M059J (cell line): ENCODE measurements around the gene MPC1. TPM values are rescaled to one million over a fixed set of nuclear protein-coding genes. Genes with fewer than 3 reads are reported as not detected.
"Not testable (repeated sequence)": the region's sequence is repeated elsewhere in the genome, so short reads cannot be mapped to it uniquely, and the experiment has no call there.

Experiments used
- DNase-seq: peaks from one replicate; pipeline ENCODE4 v3.0.0-alpha.2; 2012; ENCODE audit warnings: low read depth
- total RNA-seq: library from RNA; depleted of rRNA; stranded (reverse); fragments of >200 nt; shearing (Covaris generic); gene quantifications from 2 replicates; pipeline ENCODE4 v1.2.3, GENCODE V29; 2014

The MPC1 gene
- total RNA-seq, 1 experiment from 2014 or later: 42.3 TPM

GRCh38 chr6:166345672-166346071, 37.1 kb downstream of the MPC1 start:
- DNase-seq: not testable (repeated sequence)

GRCh38 chr6:166344921-166345320, 37.8 kb downstream of the MPC1 start:
- DNase-seq: not testable (repeated sequence)

- no peak for DNase-seq
These were observed 38.5 kb downstream of the MPC1 start for GRCh38 chr6:166344240-166344639.

DNA sequence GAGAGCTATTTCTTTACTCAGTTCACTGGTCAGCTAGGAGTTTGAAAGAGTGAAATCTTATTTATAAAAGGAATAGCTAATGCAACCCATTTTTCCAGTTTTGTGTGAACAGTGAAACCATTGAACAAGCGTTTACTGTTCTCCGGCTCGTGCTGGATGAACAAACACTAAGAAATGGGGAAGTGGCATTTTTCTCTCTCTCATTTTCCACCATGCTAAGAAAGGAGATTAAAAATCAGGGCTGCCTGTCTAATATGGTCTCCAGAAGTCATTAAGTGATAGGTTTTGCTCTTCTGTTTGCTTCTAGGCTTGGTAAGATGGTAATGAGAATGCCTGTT, 39.6 kb downstream of the MPC1 start:
- no peak for DNase-seq

GRCh38 chr6:166342349-166343149, 40.2 kb downstream of the MPC1 start, which contains the start of gene SFT2D1:
Gene SFT2D1, minus strand, starts transcription at chr6:166342545. Its CDS starts 64 bp downstream, at chr6:166342481.
- peak; percentile 81 for DNase-seq

- DNase-seq: peak; percentile 22
These were observed 40.8 kb downstream of the MPC1 start for GRCh38 chr6:166341977-166342348.

GRCh38 chr6:166341464-166341863, 41.3 kb downstream of the MPC1 start:
- no peak for DNase-seq

GRCh38 chr6:166338854-166339253, 43.9 kb downstream of the MPC1 start:
- no peak for DNase-seq

DNA sequence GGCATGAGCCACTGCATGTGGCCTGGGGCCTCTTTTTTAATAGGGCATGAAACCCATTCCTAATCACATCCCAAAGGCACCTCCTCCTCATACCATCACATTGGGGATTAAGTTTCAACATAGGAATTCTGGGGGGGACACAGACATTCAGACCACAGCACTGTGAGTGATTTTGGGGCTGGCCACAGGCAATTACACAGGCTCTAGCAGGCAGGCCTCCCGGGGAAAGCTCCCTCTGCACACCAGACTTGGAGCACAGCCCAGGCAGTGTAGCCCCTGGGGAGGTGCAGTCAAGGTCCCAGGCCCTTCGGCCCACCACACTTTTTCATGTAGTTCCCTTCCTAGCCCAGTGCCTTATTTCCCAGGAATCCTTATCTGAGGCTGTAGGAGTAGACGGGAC, 45.9 kb downstream of the MPC1 start:
- DNase-seq: no peak

GRCh38 chr6:166335378-166336302, 47.1 kb downstream of the MPC1 start:
- DNase-seq: no peak

GRCh38 chr6:166334878-166335277, 47.9 kb downstream of the MPC1 start:
- no peak for DNase-seq

DNA sequence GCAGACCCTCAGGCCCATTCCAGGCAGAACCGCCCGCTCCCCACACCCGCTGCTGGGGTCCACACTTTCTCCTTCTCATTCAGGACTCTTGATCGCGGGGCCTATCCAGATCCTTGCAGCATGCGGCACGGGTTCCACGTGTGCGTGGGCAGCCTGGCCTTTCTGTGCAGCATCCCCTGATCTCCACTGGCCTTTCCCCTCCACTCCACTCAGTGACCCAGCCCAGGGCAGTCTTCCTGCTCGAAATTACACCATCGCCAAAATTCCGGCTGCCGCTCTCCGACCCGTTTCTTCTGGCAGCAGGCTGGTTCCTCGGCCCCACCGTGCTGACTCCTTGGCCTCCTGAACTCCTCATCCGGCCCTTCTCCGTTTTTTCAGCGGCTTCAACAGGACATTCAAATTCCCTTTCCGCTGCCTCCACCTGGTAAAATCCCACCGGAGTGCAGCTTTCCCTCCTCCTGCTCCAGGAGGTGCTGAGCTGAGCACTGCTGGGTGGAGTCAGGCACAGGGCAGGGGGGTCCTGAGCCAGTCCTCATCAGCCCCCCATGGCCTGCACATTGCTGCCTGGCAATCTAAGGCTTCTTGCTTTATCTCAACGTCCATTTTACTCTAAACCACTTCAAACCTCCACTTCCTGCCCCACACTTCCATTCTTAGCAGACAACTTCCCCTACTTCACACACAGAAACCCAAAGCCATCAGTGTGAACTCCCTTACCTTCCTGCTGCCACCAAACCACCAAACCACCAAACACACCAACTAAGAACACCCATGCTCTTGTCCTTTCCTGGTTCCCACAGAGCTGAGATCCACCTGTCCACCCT, 49.4 kb downstream of the MPC1 start:
- no peak for DNase-seq

- DNase-seq: no peak
These were observed 51.0 kb downstream of the MPC1 start for GRCh38 chr6:166331503-166332415.

GRCh38 chr6:166330612-166331011, 52.1 kb downstream of the MPC1 start:
- no peak for DNase-seq

DNA sequence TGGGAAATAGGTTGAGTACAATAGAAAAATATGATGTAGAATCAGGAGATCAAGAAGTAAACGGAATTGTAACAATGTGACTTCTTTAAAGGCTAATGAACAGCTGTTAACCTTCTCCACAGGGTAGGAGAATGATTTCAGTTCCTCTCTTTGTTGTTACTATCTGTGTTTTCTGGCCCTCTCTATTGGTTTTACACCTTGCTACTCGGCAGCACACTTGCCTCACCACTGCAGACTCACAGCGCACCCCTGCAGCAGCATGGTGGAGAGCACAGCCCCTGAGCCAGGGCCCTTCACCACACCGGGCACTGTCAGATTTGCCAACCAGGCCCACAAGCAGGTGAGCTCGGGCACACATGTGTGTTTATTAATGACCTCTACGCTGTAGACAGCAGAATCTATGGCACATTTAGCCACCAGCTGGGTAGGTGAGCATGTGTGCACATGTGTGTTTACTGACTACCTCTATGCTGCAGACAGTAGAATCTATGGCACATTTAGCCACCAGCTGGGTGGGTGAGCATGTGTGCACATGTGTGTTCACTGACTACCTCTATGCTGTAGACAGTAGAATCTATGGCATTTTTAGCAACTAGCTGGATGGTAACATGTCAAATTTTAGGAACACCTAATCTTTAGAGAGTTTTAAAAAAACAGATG, 57.2 kb downstream of the MPC1 start:
- no peak for DNase-seq

- DNase-seq: no peak
These were observed 59.3 kb downstream of the MPC1 start for GRCh38 chr6:166323395-166323794.

GRCh38 chr6:166318649-166319600, 63.8 kb downstream of the MPC1 start:
- DNase-seq: no peak

- DNase-seq: no peak
These were observed 64.5 kb downstream of the MPC1 start for GRCh38 chr6:166318227-166318626.
